ENCODE measurements around the gene DCDC2. TPM values are rescaled to one million over a fixed set of nuclear protein-coding genes. Genes with fewer than 3 reads are reported as not detected.

Gene DCDC2
- total and polyA plus RNA-seq, 4 donors, result 0.51 to 13.0 (median 2.0) TPM

DNA sequence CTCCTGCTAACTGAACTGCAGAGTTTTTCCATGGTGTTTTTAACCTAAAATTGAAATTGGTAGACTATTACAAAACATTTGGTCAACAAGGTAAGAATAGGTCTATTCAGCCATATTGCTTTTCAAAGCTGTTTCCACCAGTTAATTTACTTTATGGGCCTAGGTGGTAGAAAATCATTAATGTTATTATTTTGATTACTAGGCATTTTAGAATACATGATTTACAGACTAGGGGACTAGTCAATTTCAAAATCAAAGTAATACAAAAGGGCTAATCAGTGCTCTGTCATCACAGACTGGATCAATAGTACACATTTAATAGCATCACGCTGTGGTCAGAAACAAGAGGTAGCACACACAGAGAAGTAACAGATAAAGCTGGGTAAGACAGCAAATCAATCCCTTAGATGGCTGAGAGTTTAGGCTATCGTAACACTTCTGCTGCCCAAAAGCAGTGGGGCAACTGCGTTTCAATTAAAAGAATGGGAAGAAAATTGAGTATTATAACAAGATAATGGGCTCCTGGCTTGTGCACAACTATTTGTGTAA lies 117.4 kb downstream of the DCDC2 start:
- TF ChIP-seq YY1 (IDR thresholded peaks at IDR 0.05), result no peak
- TF ChIP-seq, protein P1, sequence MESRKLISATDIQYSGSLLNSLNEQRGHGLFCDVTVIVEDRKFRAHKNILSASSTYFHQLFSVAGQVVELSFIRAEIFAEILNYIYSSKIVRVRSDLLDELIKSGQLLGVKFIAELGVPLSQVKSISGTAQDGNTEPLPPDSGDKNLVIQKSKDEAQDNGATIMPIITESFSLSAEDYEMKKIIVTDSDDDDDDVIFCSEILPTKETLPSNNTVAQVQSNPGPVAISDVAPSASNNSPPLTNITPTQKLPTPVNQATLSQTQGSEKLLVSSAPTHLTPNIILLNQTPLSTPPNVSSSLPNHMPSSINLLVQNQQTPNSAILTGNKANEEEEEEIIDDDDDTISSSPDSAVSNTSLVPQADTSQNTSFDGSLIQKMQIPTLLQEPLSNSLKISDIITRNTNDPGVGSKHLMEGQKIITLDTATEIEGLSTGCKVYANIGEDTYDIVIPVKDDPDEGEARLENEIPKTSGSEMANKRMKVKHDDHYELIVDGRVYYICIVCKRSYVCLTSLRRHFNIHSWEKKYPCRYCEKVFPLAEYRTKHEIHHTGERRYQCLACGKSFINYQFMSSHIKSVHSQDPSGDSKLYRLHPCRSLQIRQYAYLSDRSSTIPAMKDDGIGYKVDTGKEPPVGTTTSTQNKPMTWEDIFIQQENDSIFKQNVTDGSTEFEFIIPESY (IDR thresholded peaks at IDR 0.05), result no peak
- TF ChIP-seq RXRA (IDR thresholded peaks at IDR 0.05), result no peak
- TF ChIP-seq TAF1 (conservative IDR thresholded peaks at IDR 0.05), result no peak
- no peak for TF ChIP-seq FOXA1 (IDR thresholded peaks at IDR 0.05)
- TF ChIP-seq, protein P2, sequence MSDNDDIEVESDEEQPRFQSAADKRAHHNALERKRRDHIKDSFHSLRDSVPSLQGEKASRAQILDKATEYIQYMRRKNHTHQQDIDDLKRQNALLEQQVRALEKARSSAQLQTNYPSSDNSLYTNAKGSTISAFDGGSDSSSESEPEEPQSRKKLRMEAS (IDR thresholded peaks at IDR 0.05), result no peak
- TF ChIP-seq HNF4A (conservative IDR thresholded peaks at IDR 0.05), result no peak
- TF ChIP-seq RAD21 (IDR thresholded peaks at IDR 0.05), result no peak
- TF ChIP-seq EGR1 (IDR thresholded peaks at IDR 0.05; ENCODE audit: low read depth in 2 of 2), result no peak
- no peak for TF ChIP-seq FOXA2 (IDR thresholded peaks at IDR 0.05)
- no peak for TF ChIP-seq HNF4G (IDR thresholded peaks at IDR 0.05)
- TF ChIP-seq, protein P3, sequence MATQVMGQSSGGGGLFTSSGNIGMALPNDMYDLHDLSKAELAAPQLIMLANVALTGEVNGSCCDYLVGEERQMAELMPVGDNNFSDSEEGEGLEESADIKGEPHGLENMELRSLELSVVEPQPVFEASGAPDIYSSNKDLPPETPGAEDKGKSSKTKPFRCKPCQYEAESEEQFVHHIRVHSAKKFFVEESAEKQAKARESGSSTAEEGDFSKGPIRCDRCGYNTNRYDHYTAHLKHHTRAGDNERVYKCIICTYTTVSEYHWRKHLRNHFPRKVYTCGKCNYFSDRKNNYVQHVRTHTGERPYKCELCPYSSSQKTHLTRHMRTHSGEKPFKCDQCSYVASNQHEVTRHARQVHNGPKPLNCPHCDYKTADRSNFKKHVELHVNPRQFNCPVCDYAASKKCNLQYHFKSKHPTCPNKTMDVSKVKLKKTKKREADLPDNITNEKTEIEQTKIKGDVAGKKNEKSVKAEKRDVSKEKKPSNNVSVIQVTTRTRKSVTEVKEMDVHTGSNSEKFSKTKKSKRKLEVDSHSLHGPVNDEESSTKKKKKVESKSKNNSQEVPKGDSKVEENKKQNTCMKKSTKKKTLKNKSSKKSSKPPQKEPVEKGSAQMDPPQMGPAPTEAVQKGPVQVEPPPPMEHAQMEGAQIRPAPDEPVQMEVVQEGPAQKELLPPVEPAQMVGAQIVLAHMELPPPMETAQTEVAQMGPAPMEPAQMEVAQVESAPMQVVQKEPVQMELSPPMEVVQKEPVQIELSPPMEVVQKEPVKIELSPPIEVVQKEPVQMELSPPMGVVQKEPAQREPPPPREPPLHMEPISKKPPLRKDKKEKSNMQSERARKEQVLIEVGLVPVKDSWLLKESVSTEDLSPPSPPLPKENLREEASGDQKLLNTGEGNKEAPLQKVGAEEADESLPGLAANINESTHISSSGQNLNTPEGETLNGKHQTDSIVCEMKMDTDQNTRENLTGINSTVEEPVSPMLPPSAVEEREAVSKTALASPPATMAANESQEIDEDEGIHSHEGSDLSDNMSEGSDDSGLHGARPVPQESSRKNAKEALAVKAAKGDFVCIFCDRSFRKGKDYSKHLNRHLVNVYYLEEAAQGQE (IDR thresholded peaks at IDR 0.05), result no peak
- TF ChIP-seq, protein P4, sequence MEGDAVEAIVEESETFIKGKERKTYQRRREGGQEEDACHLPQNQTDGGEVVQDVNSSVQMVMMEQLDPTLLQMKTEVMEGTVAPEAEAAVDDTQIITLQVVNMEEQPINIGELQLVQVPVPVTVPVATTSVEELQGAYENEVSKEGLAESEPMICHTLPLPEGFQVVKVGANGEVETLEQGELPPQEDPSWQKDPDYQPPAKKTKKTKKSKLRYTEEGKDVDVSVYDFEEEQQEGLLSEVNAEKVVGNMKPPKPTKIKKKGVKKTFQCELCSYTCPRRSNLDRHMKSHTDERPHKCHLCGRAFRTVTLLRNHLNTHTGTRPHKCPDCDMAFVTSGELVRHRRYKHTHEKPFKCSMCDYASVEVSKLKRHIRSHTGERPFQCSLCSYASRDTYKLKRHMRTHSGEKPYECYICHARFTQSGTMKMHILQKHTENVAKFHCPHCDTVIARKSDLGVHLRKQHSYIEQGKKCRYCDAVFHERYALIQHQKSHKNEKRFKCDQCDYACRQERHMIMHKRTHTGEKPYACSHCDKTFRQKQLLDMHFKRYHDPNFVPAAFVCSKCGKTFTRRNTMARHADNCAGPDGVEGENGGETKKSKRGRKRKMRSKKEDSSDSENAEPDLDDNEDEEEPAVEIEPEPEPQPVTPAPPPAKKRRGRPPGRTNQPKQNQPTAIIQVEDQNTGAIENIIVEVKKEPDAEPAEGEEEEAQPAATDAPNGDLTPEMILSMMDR (IDR thresholded peaks at IDR 0.05; ENCODE audit: low read depth, low read length, missing input control), result no peak
- TF ChIP-seq SP1 (IDR thresholded peaks at IDR 0.05), result no peak
- no peak for TF ChIP-seq NR2F2 (IDR thresholded peaks at IDR 0.05)
- TF ChIP-seq GABPA (IDR thresholded peaks at IDR 0.05 in 1 of 2, conservative IDR thresholded peaks at IDR 0.05 in 1 of 2), result no peak
- TF ChIP-seq, protein P5, sequence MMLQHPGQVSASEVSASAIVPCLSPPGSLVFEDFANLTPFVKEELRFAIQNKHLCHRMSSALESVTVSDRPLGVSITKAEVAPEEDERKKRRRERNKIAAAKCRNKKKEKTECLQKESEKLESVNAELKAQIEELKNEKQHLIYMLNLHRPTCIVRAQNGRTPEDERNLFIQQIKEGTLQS (IDR thresholded peaks at IDR 0.05), result no peak
- no peaks in the 10 kb centered on the region for H3K36me3 ChIP-seq (ENCODE audit: control insufficient read depth in 4 of 4, insufficient read depth in 3 of 4, low read depth in 1 of 4, low read length in 3 of 4)
- no peak for DNase-seq (ENCODE audit: low spot score)
- no peaks in the 10 kb centered on the region for H3K9me3 ChIP-seq (ENCODE audit: control insufficient read depth in 4 of 4, low read length in 3 of 4)
- no peak overlapping the region for H3K4me3 ChIP-seq (ENCODE audit: low read depth in 1 of 3, low read length in 3 of 3)
- WGBS, result 67% methylated on average over 3 of the region's 3 CpGs
- no peak overlapping the region for H3K27ac ChIP-seq (ENCODE audit: low read depth in 1 of 2, low read length in 2 of 2)
- H3K4me1 ChIP-seq (ENCODE audit: control insufficient read depth in 4 of 4, insufficient read depth in 4 of 4, low read length in 3 of 4), result no peaks in the 10 kb centered on the region
- no peaks in the 10 kb centered on the region for H3K27me3 ChIP-seq (ENCODE audit: control insufficient read depth in 4 of 4, insufficient read depth in 4 of 4, low read length in 3 of 4)
- H3K9ac ChIP-seq (ENCODE audit: low read depth in 1 of 2, low read length in 2 of 2), result no peak overlapping the region

Measured in liver (tissue), 9 donors.